Myocyte (in vitro differentiated cells): Measurements from ENCODE around the gene EBP. TPM values are rescaled to one million over a fixed set of nuclear protein-coding genes. Genes with fewer than 3 reads are reported as not detected.
A peak's percentile ranks its signal among the peaks of the same experiment; 100 is the strongest.
"Not testable (repeated sequence)": the region's sequence is repeated elsewhere in the genome, so short reads cannot be mapped to it uniquely, and the experiment has no call there.

Source experiments
- DNase-seq: peaks from one replicate; pipeline ENCODE4 v3.0.0-alpha.2; 2012; ENCODE audit warnings: low read depth
- total RNA-seq: library from RNA; depleted of rRNA; stranded (reverse); fragments of >200 nt; gene quantifications from 2 replicates; pipeline ENCODE4 v1.2.3, GENCODE V29; 2014

EBP gene
- total RNA-seq, 1 donor from 2014 or later = 46.1 TPM

DNA sequence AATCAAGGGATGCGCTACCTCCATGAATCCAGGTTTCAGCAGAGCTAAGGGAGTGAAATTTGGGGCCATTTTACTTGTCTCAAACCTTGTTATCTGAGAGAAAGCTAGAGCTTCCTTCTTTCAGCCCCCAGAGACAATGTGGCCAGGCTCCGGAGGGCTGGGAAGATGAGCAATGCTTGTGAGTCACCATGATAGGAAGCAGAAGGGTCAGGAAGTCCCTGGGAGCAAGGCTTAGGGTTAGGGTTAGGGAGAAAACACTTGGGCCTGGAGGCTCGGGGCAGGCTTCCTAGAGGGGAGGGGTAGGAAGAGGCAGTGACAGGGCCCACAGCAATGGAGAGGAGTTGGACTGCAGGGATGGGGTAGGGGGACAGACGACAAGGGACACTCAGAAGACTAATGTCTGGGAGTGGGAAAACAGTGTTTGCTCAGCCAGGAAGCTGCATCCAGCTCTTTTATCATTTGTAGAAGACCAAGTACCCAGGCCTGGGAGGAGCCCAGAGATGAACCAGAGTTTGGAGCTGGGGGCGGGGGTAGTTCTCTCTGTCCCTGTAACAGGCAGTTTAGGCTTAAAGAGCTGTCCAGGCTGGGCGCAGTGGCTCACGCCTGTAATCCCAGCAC, 29.2 kb upstream of the EBP start:
- peak; percentile 59 for DNase-seq

DNA sequence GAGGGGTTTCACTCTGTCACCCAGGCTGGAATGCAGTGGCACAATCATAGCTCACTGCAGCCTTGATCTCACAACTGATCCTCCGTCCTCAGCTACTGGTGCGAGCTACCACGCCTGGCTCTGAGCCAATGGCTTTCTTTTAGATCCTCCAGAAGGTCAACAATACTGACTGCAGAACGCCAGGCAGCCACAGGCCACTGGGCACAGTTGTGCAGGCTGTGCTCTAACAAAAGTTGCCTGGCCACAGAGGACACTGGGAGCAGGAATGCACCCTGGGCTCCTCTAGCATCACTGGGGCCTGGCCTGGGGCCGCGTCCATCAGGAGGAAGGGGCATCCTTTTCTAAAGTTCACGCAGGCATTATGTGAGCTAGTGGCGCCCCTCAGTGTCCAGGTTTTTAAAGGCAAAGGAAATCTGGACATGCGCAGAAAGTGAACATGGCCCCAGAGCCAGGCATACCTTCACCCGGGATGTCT, 27.7 kb upstream of the EBP start:
- DNase-seq = peak; percentile 66

DNA sequence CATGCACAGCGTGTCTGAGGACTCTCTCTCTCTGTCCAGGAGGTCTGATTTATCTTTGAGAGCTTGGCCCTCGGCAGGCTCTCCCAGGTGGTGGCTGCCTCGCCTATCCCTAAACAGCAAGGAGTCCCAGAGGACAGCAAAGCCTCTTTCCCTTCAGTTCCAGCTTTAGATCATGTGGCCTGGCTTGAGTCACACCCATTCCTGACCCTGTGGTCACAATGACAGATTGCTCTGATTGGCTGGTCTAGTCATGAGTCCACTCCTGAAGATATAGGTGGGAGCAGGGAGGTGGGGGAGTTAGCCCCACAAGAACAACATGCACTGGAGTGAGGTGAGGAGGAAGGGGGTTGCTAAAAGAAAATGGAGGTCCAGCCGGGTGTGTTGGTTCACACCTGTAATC, 24.9 kb upstream of the EBP start:
- no peak for DNase-seq

DNA sequence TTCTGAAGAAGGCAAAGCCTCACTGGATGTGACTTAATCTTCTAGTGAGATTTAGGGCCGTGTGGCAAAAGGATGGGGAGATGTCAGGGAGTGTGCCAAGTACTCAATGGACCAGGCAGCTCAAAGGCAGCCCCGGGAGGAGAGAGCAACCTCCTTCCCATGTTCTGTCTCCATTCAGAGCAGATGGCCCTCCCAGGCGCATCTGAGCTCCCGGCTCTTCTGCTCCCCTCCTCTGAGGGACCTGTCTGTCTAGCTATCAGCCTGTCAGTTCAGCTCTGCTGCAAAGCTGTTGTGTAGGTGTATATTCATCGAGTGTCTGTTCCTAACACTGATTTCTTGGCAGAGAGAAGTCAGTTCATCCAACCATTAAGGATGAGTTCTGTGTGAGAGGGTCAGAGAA, 23.7 kb upstream of the EBP start:
- DNase-seq = no peak

DNA sequence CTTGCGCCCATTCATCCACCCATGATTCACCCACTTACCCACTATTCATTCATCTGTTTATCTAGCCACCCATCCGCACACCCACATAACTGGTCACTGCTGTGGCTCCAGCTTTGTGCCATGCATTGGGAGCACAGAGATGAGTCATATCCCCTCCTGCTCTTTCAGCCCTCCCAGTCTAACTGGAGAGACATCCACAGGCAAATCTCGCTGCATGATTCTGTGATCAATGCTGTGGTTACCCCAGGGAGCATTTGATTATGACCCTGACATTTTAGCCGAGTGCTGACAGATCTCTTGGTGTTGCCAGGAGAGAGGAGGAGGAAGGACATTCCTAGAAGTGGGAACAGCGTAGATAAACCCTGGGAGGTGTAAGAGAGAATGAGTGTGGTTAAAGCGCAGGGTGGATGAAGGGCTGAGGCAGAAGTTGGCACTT, 23.2 kb upstream of the EBP start:
- DNase-seq = peak; percentile 59

DNA sequence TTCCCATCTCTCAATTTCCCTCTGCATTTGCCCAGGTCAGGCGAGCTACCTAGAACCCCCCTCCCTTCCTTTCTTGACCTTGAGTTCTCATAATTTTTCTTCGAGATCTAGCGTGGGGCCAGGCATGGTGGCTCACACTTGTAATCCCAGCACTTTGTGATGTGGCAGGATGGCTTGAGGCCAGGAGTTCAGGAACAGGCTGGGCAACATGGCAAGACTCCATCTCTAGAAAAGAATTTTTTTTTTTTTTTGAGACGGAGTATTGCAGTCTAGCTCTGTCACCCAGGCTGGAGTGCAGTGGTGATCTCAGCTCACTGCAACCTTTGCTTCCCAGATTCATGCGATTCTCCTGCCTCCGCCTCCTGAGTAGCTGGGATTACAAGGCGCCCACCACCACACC, 17.3 kb upstream of the EBP start:
- DNase-seq = no peak

DNA sequence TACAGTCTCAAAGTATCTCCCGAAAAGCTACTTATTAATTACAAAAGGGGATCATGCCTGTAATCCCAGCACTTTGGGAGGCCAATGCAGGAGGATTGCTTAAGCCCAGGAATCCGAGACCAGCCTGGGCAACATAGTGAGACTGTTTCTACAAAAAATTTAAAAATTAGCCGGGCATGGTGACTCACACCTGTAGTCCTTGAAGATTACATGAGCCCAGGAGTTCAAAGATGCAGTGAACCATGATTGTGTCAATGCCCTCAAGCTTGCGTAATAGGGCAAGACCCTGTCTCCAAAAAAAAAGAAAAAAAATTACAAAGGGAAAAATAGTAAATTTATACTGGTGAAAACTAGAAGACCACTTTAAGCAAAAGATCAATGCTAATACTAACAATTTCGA, 16.1 kb upstream of the EBP start:
- DNase-seq = no peak

DNA sequence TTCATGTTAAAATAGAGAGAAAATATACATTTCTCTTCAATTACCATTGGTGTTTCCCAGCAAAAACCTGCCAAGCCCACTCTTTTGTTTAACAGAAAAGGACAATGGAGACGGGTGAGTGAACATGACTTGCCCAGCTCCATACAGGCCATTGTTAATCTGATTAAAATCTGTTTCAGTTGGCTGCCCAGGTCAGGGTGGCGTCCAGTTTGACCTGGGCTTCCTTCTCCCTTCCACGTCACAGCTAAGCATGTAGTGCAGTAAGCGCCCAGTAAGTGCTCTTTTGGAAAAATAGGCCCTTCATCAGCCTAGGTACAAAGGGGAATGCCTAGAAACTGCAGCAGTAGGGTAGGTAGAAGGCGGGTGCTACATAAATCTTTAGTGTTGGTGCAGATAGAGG, 14.4 kb upstream of the EBP start:
- no peak for DNase-seq

DNA sequence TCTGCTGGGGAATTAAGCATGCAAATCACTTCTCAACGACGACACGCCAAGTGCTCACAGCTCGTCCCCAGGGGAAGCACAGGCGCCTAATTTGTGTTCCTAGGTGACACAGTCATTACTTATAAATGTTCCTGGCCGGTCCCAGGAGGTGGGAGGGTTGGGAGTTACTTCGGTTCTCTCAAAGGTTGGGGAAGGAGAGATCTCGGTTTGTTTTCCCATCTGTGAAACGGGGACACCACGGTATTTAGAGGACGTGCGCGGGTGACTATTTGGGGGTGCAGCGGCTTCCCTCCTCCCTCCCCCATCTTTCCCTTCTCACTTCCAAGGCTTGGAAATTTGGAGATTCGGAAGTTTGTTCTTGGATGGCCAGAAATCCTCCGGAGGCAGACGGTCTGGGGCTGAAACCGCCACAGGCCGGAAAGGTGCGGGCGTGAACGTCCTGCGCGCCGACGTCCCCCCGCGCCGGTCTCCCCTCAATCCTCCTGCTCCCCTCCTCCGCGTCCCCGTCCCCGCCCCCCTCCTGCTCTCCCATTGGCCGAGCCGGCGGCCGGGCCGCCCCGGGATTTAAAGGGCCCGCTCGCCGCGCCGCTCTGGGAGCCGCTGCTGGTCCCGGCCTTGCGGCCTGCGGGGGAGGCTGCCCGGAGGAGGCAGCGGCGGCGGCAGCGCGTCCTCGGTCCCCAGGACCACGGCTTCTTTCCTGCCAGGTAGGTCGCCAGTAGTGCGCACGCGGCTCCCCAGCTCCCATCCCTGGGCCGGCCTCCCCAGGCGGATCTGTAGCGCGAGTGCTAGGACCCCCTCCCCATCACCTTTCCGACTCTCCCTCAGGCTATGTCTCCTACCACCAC, 13.0 kb upstream of the EBP start, which contains the start of gene PORCN:
PORCN (plus strand) TSS at position 593 of the 845 bp plus-strand sequence. CDS start 829 bp downstream, outside the sequence.
- peak; percentile 76 for DNase-seq

DNA sequence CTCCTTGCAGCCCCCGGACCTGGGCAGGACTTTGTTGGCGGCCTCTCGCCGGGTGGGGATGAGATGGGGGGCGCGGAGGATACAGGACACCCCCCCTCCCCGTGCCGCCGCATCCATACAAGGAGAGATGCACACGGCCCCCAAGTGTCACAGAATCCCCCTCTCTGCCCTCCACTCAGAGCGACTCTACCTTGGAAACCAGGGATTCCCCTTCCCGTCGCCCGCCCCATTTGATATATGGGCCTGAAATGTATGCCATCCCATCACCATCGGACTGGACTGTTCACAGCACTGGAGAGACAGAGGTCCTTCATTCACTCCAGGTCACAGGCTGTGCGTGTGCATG, 12.4 kb upstream of the EBP start:
- DNase-seq = no peak

DNA sequence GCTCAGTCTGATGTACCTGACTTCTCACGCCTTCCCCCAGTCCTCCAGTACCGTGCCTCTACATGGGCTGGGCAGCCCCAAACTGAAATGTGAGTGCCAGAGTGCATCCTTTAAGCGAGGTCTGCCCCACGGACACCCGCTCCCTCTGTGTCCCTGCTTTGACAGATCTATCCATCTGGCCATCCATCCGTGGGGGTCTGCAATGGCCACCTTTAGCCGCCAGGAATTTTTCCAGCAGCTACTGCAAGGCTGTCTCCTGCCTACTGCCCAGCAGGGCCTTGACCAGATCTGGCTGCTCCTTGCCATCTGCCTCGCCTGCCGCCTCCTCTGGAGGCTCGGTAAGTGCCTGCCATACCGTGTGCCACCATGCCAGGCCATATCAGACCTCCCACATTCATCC, 12.0 kb upstream of the EBP start:
- DNase-seq = no peak

DNA sequence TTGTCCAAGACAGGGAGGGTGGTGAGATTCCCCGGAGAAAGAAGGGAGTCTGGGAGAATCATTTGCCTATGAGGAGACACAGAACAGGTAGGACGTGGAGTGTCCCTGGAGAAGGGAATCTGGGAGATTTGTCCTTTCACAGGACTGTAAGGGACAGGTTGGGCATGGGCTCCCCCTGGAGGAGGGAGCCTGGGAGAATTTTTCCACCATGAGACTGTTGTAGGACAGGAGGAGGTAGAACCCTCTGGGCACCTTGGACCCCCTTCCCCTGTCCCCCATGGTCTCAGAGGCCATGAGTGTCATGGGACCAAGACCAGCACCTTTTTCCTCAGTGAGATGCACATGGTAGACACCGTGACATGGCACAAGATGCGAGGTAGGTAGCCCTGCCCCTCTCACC, 10.0 kb upstream of the EBP start:
- DNase-seq = no peak

DNA sequence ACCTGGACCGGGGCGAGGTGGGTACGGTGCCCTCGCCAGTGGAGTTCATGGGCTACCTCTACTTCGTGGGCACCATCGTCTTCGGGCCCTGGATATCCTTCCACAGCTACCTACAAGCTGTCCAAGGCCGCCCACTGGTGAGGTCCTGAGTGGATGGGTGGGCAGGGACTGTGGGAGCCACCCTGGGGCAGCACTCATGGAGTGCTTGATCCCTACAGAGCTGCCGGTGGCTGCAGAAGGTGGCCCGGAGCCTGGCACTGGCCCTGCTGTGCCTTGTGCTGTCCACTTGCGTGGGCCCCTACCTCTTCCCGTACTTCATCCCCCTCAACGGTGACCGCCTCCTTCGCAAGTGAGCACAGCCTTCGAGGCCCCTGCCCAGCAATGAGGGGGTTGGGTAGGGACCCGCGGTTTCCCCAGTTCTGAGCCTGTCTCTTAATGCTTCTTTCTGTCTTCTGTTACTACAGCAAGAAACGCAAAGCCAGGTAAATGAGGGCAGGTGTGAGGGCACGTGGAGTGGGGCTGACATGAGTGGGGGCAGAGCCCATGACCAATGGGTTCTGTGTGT, 9.2 kb upstream of the EBP start:
- DNase-seq = no peak

DNA sequence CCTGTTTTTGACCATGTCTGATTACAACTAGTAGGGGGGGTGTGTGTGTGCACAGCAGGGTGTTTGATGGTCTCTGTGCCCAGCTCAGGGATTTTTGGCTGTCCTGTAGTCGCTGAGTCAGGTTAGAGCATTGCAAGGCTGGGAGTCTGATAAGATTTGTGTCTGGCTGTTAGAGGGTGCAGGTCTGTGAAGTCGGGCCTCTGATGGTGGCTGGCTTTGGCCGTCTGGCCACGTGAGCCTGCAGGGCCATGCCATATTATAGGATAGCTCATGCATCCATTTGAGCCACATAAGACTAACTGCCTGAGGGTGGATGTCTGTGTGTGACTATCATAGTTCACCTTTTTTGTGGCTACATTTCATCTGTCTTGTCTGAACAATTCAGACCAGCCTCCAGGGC, 7.9 kb upstream of the EBP start:
- no peak for DNase-seq

DNA sequence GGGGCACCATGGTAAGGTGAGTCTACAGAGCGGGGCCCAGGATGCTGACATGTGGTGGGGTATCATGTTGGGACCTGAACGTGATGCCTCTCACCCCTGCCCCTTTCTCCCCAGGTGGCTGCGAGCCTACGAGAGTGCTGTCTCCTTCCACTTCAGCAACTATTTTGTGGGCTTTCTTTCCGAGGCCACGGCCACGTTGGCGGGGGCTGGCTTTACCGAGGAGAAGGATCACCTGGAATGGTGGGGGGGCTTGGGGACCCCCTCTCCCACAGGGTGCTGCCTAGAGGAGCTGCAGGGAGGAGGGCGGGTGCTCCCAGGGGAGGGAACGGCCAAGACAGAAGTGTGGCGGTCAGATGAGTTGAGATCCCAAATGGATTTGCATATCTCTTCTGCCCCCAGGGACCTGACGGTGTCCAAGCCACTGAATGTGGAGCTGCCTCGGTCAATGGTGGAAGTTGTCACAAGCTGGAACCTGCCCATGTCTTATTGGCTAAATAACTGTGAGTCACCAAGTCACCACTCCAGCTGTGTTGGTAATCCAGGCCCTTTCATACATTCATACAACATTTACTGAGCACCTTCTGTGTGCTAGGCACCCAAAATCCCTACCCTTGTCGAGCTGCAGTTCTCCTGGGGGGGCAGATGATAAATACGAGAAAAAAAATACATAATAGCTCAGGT, 7.3 kb upstream of the EBP start:
- no peak for DNase-seq

DNA sequence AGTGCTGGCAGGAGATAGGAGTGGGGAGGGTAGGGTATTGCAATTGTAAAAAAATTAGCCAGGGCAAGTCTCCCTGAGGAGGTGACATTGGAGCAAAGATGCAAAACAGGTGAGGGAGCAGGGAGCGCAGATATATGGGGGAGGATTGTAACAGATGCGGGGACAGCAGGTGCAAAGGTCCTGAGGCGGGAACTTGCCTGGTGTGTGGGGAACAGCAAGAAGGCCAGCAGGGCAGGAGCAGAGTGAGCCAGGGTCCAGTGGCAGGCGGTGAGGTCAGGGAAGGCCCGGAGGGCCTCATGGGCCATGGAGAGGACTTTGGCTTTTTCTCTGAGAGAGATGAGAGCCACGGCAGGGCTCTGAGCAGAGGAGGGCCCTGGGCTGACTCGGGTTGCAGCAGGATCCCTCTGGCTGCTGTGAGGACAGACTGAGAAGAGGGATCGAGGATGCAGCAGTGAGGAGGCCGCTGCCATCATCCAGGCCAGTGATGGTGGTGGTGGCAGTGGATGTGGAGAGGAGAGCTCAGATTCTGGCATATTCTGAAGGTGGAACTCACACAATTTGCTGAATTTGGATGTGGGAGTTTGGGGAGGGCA, 6.6 kb upstream of the EBP start:
- DNase-seq = no peak

DNA sequence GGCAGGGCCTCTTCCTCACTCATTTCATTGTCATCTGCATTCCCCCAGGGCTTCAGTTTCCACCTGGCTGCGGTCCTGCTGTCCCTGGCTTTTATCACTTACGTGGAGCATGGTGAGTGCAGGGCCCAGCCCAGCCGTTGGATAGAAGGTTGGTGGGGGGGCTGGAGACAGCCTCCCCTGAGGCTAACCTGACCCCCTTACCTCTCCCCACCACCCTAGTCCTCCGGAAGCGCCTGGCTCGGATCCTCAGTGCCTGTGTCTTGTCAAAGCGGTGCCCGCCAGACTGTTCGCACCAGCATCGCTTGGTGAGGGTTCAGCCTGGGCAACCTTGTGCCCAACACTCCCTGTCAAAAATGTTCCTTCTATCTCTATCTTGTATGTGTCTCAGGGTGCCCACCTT, 5.8 kb upstream of the EBP start:
- DNase-seq = no peak

DNA sequence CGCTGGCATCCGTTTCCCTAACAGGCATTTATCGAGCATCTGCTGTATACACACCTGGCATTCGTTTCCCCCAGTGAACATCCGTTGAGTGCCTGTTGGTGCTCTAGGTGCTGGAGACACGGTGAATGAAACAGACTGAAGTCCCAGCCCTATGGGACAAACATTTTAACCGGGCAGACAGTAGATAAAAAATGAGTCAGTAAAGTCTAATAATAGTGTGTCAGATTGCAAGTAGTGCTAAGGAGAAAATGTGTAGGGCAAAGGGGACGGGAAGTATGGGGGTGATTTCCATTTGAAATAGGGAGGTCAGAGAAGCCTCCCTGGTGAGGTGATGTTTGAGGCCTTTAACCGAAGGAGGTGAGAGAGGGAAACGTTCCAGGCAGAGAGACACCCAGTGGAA, 5.3 kb upstream of the EBP start:
- no peak for DNase-seq

DNA sequence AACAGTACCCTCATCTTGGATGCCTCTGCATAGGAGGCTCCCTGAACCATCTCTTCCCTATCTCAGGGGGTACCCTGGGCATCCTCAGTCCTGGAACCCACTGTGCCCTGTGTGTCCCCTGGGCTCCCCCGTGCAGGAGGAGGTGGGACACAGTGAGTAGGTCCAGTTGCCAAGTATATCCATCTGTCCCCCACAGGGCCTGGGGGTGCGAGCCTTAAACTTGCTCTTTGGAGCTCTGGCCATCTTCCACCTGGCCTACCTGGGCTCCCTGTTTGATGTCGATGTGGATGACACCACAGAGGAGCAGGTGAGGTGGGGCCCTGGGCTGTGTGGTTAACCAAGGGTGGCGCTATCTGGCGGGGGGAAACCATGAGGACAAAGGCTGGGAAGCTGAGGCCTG, 4.6 kb upstream of the EBP start:
- no peak for DNase-seq

DNA sequence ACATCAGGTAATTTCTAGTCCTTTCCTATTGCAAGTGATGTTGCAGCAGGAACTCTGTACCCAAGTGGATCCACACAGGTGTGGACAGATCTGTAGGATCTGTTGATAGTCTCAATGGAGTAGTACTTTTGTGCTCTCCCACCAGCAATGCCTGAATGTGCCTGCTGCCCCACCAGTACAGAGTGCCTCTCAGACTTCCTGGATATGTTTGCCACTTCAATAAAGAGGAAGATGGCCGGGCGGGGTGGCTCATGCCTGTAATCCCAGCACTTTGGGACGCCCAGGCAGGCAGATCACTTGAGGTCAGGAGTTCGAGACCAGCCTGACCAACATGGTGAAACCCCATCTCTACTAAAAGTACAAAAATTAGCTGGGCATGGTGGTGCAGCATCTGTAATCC, 2.1 kb upstream of the EBP start:
- not testable (repeated sequence) for DNase-seq

DNA sequence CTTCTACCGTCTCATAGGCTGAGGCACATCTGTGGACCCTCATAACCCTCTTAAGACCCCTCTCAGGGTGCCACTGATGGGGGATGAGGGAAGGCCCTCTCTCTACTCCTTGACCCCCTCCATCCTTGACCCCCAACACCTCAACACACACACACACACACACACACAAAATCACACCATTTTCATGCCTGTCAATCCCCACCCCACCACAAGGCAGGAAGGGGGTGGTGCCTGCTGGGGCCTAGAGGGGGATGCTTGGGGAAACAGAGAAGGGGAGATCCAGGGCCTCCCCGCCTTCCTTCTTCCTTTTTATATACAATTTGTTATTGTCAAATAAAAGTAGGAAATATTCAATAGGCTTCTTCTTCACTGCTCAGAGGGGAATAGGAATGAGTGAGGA, 1.2 kb upstream of the EBP start:
- no peak for DNase-seq

DNA sequence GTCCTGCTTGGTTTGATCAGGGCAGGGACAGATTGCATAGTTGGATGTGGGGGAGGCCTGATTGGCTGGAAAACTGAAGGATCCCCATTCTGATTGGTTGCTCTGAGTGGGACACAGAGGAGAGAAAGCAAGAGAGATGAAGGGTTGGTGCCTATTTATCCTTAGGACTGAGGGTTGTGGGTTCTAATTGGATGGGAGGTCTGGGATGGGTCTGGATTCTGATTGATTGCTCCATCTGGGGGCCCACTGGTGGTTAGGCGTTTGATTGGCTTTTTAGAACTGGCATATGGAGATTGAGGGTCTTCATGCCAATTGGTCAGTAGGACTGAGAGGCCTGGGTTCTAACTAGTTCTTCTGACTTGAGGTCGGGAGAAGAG, 644 bp upstream of the EBP start:
- DNase-seq = no peak
